IPS DF 4.7 (cell line): ENCODE measurements around the gene STARD9.
"Not testable (repeated sequence)": the region's sequence is repeated elsewhere in the genome, so short reads cannot be mapped to it uniquely, and the experiment has no call there.

Experiments used
- DNase-seq: peaks from one replicate; pipeline ENCODE4 v3.0.0-alpha.2; 2013; ENCODE audit warnings: low spot score; ENCODE audit errors: extremely low read depth

Gene STARD9

DNA sequence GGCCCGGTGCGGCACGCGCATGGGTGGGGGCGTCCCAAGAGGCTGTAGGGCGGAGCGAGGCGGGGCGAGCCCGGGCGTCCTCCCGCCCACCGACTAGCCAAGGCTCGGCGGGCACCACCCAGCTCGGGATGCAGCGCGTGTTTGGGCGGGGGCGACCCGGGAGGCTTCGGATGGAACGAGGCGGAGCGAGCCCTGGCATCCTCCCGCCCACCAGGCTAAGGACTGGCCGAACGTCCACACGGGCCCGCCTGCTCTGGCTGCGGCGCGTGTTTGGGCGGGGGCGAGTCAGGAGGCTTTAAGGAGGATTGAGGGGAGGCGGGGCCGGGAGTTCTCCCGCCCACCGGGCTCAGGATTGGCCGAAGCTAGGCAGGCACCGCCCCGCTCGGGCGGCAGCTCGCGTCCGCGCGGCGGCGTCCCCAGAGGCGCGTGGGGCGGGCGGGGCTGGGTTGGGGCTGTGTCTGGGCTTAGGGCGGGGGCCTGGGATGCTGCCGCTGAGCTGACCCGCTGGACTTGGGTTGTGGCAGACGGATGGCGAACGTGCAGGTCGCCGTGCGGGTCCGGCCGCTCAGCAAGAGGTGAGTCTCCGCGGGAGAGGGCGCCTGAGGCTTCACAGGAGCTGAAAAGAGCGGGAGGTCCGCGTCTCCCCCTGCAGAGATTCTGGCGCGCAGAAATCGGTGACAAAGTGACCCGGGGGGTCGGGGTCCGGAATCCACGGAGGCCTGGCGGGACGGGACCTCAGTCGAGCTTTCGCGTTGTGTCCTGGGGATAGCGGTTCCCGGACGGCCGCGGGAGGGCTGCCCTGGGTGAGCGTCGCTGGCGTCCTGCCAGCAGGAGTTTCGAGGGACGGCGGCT, at the start of gene STARD9:
Gene STARD9 (plus strand): TSS at position 419 of the 852 bp plus-strand sequence. CDS start 110 bp downstream, at position 529.
- peak; percentile 81 for DNase-seq

DNA sequence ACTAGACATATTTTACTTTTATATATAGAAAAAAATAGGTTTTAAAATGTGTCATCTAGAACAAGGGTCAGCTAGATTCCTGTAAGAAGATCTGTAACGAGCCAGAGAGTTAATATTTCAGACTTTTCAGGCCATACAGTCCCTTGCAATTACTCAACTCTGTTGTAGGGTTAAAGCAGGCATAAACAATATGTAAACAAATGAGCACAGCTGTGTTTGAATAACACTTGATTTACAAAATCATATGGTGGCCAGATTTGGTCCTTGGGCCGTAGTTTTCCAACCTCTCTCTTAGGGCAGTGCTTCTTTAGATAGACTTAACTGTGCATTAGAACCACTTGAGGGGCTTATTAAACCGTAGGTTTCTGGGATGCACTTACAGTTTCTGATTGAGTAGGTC, 46.4 kb upstream of the STARD9 start:
- no peak for DNase-seq

DNA sequence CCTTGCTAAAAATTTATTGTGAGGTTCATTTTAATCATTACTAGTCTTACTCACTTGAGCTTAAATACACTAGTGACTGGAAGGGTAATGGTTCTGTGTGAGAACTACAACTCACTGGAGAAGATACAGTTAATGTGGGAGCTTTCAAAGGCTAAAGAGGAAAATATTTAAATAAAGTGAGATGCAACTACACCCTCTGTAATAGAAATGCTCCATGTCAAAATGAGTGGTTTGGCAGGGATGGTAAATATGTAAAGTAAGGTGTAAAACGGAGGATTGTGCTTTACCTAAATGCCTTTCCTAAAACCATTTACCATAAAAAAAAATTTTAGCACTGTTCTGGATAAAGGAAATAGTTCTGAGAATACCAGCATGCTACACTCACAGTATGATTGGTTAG, 42.2 kb upstream of the STARD9 start:
- no peak for DNase-seq

DNA sequence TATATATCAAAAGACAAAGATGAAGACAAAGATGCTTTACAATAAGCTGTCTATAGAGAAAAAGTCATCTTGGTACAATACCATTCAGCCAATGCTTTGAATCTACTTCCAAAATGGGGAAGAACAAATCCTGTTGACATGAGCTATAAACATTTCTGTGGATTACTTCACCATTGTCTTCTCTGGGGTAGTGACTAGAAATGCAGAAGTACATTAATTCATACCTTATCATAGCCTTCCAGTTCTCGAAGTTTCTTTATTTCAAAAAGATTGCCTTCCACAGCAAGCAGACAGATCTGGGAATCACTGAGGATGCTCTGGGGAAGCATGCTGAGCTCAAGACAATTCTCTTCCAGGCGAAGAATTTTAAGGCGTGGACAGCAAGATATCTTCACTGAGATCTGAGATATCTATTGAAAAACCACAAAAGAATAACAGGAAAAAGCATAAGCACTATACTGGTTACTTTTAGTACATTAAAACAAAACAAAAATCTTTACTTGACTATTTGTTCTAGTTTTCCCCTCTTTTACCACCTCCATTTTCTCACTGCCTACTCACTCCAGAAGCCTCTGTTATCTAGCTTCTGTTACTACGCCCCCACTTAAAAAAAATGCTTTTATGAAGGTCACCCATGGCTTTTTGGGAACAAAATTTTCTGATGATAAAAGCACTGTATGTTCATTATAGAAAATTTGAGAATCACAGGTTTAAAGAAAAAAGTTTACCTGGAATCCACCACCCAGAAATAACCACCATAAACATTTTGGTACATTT, 30.4 kb upstream of the STARD9 start:
- DNase-seq: no peak

DNA sequence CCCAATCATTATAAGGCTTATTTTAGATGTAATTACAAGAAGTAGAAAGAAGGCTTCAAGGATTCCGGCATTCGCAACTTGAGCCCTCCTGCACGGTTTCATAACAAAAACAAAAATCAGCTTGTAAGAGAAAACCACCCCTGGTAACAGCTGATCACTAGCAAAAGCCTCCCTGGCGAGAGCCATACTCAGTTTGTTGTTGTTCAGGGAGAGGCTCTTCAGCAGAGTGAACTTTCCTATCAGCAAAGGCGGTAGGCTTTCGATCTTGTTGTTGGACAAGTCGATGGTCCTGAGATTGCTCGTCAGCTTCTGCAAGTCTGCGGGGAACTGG, 27.5 kb upstream of the STARD9 start:
- DNase-seq: no peak

DNA sequence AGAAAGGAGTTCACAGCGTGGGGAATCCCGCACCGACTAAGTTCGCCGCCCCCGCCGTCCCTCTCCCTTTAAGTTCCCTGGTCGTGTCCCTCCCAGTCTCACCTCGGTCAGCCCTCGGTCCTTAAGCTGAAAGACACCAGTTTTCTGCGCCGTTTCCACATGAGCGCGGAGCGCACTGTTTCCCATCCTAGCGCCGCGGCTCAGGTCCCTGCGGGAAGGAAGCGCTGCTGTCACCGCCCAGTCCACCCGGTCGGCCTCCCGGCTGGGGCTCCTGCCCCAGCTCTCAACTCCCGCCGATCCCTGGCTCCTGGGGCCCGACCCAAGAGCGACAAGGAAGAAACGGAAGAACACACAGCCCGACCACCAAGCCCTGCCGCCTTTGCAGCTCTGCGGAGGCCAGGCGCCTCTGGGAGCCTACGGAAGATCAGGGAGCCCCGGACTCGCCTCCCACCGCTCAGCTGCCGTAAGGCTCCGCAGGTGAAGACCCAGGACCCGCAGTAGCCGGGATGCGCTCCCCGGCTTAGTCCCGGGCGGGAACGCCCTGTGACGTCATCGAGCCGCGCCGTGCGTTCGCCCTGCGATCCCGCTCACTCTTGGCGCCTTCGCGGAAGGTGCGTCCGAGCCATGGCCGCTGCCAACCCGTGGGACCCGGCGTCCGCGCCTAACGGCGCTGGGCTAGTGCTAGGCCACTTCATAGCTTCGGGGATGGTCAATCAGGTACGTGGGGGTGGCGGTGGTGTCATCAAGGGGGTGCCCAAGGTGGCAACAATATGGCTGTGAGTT, 27.0 kb upstream of the STARD9 start, which contains the start of the genes HAUS2 and LRRC57:
Gene HAUS2 (plus strand): TSS at position 590 of the 783 bp plus-strand sequence. CDS start 35 bp downstream, at position 625.
Gene LRRC57 (minus strand): TSS at position 545 of the 783 bp plus-strand sequence. CDS start 359 bp downstream, at position 186.
- DNase-seq: peak; percentile 72

DNA sequence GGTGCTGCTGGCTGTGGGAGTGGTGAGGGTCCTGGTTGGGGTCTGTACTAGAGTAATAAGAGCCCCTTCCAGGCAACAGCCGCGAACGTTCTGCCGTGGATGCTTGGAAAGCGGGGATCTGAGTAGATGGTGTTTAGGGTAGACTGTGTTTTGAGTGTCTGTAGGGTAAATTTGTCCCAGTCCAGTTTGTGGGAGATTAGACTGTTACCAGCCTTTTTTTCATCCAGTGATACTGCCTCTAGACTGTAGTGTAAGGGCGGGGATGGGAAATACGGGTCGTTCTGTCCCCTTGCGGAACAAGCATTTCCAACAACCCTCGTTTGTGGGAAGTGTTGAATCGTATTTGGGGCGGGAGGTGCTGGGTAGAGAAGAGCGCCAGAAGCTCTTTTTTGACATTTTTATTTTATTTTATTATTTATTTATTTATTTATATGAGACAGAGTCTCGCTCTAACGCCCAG, 26.3 kb upstream of the STARD9 start:
- DNase-seq: no peak

DNA sequence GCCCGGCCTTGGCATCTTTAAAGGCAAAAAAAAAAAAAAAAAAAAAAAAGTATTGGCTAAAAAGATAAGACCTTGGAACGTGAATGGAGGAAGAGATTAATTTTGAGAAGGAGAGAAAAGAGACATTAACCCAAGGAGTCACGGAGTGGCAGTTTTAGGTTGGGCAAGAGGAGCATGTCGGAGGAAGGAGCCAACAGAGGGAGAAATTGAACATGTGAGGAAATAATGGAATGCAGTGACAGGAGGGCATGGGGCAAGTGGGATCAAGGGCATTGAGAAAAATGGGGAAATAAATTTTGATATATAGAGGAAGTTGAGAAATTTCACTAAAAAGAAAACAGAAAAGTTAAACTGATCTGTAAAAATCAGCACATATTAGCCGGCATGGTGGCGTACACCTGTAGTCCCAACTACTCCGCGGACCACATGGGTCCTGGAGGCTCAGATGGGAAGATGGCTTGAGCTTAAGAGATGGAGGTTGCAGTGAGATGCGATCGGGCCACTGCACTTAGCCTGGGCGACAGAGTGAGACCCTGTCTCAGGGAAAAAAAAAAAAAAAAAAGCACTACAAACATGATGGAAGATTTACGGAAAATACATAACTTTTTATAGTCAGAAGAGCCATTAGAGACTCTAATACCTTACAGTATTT, 25.5 kb upstream of the STARD9 start:
- no peak for DNase-seq

DNA sequence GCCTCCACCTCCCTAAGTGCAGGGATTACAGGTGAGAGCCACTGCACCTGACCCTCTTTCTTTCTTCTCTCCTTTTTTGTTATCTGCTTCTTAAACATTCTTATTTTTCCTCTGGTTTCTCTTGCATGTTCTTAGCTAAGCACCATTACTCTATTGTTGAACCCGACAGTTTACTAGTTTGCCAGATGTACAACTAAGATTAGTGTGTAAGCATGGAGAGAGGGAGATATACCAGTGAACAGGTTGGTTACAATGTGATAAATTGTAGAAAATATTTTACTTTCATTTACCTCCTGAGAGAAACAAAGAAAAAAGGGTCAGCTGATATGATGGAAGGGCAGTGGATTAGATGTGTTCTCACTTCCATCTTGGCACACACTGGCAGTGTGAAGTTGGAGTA, 21.9 kb upstream of the STARD9 start:
- no peak for DNase-seq

DNA sequence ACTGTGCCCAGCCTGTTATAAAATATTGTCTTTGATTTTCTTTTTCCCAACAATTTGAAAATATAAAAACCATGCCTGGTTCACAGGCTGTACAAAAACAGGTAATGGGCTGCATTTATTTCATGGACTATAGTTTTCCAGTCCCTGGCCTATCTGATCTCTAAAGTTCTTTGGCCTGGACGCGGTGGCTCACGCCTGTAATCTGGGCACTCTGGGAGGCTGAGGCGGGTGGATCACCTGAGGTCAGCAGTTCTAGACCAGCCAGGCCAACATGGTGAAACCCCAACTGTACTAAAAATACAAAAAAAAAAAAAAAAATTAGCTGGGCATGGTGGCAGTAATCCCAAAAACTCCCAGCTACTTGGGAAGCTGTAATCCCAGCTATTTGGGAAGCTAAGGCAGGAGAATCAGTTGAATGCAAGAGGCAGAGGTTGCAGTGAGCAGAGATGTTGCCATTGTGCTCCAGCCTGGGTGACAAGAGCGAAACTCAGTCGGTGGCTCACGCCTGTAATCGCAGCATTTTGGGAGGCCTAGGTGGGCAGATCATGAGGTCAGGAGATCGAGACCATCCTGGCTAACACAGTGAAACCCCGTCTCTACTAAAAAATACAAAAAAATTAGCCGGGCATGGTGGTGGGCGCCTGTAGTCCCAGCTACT, 18.7 kb upstream of the STARD9 start:
- not testable (repeated sequence) for DNase-seq

DNA sequence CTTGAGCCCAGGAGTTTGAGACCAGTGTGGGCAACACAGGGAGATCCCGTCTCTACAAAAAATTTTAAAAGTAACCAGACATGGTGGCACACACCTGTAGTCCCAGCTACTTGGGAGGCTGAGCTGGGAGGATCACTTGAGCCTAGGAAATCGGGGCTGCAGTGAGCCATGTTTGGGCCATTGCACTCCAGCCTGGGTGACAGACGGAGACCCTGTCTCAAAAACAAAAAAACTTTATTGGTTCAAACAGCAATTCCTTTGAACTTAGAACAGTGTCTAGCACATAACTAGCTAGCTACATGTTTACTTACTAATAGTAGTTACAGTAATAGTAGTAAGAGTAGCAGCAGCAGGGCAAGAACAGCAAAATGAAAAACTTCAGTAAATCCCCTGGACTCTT, 16.7 kb upstream of the STARD9 start:
- DNase-seq: no peak

DNA sequence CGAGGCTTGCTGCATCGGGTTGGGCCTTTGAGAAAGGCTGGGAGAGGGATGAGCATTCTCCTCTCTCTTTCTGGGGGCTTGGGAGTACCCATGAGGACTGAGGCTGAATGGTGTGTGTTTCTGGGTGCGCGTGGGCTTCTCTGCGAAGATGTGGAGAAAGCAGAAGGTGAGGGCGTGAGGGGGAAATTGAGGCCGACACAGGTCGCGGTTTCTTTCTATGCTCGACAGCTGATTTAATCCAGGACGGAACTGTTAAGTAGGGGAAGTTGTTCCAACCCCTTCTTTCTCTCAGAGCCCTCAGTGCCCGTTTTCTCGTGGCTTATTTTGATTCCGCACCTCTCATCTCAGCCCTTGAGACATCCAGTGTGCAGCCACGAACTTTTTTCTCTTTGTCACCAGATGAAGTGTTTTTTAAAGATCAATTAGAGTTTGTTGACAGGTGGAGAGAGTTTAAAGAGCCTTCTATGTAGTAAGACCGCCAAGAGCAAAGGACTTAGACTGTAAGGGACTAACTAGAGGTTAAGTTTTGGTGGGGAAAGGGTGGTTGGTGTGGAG, 711 bp downstream of the STARD9 start:
- DNase-seq: no peak

DNA sequence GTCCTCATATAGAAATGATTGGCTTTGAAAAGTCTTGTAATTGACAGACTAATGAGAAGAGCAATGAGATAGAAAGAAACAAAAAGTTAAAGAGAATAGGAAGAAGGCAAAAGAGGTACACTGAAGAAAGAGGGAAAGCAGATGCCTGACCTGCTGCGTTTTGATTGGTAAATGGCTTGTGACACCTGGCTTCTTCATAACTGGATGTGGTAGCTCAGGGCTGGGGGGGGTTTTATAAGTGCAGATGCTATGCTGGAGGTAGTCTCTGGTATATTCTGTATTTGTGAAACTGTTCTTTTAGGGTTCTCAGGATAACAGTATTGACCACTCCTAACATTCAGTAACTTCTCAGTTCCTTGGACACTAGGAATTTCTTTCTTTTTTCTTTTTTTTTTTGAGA, 1.4 kb downstream of the STARD9 start:
- no peak for DNase-seq

DNA sequence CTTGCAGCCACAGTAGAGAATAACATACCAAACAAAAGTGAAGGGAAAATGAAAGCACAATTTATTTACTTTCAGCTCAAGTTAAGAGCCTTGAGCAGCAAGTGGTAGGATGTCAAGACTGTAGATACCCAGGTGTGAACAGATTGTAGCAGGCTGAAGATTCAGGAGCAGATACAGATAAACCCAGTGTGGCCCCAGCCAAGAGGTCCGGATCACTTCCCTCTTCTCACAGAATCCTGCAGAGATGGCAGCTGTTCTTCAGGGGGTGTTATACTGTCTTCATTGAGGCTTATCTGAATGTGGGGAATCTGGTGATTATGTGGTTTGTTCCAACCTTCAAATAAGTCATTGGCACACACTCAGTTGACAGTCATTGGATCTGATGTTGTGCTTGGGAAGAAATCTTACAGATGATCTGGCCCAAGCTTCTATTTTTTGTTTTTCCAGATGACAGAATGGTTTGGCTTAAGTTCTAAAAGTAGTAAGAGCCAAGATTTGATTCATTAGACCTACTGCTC, 2.2 kb downstream of the STARD9 start:
- no peak for DNase-seq

DNA sequence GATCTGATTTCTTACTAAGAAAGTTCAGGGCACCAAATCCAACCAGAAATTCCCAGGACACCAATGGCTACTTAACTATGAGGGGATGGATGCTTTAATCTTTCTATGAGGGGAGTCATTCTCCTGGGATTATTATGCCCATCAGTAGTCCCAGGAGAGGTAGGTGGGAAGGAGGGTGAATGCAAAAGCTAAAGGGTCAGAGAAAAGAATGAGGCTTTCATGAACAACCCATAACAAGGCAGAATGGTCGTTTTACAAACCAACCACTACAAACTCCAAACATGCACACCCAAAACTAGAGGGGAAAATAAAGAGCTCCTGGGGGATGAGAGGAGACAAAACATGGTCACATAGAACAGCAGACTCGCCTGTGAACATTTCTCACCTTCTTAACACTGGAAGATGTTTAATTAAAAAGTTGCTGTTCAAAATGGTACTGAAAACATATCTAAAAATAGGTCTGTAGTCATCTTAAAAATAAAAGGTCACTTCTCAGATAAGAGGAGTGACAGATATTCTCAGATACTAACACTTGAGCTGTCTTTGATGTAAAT, 3.7 kb downstream of the STARD9 start:
- no peak for DNase-seq

DNA sequence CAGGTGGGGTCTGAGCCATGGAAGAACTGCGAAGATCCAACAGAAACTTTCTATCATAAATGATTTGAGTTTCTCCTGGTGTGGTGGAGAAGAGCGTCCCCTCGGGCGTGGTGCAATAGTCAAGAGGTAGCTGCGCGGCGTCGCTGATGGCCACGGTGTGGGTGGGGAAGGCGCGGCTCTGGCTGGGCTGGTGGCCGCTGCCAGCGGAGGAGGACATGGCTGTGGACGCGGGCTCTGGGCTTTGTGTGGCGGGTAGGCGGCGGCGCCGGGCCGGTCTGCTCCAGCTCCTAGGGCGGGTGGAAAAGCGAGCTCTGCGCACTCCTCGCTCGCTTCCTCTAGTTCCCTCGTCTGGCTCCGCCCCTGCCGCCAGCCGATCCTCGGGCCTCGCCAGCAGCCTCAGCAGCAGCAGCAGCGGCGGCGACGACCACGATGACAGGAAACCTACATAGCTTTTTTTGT, 5.9 kb downstream of the STARD9 start:
- no peak for DNase-seq

DNA sequence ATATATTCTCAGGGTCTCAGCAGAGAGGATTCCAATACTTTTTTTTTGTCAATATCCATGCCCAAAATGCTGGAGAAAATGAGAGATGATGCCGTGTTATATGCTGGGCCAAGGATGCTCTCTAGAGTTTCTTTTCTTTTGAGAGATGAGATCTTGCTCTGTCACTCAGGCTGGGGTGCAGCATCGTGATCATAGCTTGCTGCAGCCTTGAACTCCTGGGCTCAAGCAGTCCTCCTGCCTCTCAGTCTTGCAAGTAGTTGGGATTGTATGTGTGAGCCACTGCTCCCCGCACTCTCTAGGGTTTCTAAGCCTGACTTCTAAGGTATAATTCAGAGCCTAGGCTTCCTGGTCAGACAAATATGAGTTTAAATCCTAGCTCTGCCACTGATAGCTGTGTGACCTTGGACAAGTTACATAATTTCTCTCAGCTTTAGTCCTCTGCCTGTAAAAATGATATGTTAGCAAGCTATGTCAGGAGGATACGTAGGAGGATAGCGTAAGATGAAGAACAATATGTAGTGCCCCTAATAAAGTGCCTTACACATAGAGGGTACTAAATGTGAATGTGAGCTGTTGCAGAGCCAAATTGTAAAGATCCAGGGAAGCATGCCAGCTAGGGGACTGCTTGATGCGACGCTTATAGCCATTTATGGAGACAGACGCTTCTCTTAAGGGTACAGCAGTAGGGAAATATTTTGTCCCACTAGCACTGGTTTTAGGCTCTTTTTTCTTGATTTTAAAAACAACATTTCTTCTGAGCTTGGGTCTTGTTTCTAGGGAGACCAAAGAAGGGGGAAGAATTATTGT, 7.4 kb downstream of the STARD9 start:
- DNase-seq: no peak

DNA sequence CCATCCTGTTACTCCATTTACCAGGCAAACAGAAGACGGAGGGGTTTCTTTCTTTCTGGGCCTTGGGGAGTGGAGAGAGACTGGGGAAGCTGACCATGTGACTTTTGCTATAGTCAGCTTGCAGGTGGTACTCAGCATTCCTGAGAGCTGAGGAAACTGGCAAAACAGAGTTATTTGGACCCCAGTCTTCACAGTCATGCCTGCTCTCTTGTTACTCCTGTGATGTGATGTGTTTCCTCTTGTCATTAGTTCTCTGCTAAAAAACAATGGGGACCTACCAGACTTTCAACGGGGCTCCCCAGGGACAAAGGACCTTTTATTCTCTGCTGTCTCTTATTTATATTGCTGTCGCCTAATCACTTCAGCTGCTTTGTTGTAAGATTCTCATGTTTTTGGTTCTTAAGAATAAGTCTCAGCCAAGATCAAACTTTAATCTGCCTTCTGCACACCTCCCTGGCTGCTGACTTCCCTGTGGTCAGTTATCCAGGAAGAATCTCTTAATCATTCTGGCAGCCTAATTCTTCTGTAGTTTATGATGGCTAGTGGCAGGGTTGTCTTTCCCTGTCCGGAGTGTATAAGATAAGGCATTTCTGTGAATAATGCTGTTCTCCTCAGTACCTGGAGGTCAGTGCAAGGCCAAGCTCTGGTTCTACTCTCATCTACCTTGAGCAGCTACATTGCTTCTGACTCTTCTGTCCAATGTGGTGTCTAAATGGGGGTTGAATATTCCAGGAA, 8.8 kb downstream of the STARD9 start:
- DNase-seq: no peak
